HepG2 (cell line): ENCODE measurements around the gene CEACAM16. TPM values are rescaled to one million over a fixed set of nuclear protein-coding genes. Genes with fewer than 3 reads are reported as not detected.

Source experiments
- EHMT2 ChIP-seq: fragments of 200-600 bp; sonication (generic); IDR thresholded peaks from 2 replicates; pipeline ENCODE4 v1.7.0; 2017; ENCODE audit warnings: antibody characterized with exemption, low read depth, low read length, borderline replicate concordance
- ZSCAN21 ChIP-seq: sonication (generic); formaldehyde crosslinking; IDR thresholded peaks from 2 replicates; pipeline ENCODE4 v1.8.0; 2022; ENCODE audit warnings: mild to moderate bottlenecking, missing genetic modification reagents, moderate library complexity, borderline replicate concordance
- polyA plus RNA-seq, 8 experiments: library from polyadenylated mRNA; depleted of rRNA in 3 of 8; stranded (reverse) in 7 of 8; unstranded in 1 of 8; fragments of >200 nt; fragmentation: Illumina TruSeq in 4 of 8; extraction: Trizol in 4 of 8; gene quantifications; 2 replicates each; pipeline versions ENCODE4 v1.2.1 to v1.2.3, GENCODE V29; 2011 to 2016; ENCODE audit warnings: low read depth in 4 of 8, missing spikeins in 1 of 8, mixed read lengths in 1 of 8; ENCODE audit not compliant: insufficient read depth in 1 of 8
- total RNA-seq, 5 experiments: library from RNA; depleted of rRNA; stranded (reverse); fragments of >200 nt; fragmentation: Illumina TruSeq; extraction: Trizol; gene quantifications; 2 replicates each; pipeline ENCODE4 v1.2.3, GENCODE V29; 2016; ENCODE audit warnings: low read depth in 1 of 5
- TF ChIP-seq, protein P1 (sequence below): sonication (generic); formaldehyde crosslinking; IDR thresholded peaks from 2 replicates; pipeline ENCODE4 v1.4.0; 2020; ENCODE audit warnings: missing genetic modification reagents, borderline replicate concordance
- TF ChIP-seq, protein P2 (sequence below): IDR thresholded peaks from 2 replicates; pipeline ENCODE4 v1.6.1; 2016; ENCODE audit warnings: low read depth, missing genetic modification reagents, missing compliant biosample characterization

Gene CEACAM16
- total and polyA plus RNA-seq, 2 of the 13 experiments (the other 11 are each of a cell fraction or from before 2014, with no cell fraction given): not detected

DNA sequence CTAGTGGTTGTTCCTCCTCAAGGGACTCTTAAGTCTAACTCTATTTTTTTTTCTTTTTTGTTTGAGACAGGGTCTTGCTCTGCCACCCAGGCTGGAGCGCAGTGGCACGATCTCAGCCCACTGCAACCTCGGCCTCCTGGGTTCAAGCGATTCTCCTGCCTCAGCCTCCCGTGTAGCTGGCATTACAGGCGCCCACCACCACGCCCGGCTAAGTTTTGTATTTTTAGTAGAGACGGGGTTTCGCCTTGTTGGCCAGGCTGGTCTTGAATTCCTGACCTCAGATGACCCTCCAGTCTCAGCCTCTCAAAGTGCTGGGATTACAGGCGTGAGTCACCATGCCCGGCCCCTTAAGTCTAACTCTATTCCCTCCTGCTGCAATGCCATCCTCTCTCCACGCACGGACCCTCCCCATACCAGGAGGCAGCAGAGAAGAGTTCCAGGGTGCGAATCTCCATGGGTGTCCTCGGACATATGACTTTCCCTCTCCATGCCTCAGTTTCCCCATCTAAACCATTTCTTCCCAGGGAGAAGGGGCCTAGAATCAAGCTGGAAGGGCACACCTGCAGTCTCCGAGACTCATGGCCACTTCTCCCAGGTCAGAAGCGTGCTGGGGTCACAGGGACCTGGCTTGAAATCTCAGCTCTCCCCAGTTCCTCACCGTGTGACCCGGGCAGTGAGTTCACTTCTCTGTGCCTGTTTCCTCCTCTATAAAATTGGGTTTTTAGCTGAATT lies 43.5 kb downstream of the CEACAM16 start (continued):
- TF ChIP-seq, protein P1, sequence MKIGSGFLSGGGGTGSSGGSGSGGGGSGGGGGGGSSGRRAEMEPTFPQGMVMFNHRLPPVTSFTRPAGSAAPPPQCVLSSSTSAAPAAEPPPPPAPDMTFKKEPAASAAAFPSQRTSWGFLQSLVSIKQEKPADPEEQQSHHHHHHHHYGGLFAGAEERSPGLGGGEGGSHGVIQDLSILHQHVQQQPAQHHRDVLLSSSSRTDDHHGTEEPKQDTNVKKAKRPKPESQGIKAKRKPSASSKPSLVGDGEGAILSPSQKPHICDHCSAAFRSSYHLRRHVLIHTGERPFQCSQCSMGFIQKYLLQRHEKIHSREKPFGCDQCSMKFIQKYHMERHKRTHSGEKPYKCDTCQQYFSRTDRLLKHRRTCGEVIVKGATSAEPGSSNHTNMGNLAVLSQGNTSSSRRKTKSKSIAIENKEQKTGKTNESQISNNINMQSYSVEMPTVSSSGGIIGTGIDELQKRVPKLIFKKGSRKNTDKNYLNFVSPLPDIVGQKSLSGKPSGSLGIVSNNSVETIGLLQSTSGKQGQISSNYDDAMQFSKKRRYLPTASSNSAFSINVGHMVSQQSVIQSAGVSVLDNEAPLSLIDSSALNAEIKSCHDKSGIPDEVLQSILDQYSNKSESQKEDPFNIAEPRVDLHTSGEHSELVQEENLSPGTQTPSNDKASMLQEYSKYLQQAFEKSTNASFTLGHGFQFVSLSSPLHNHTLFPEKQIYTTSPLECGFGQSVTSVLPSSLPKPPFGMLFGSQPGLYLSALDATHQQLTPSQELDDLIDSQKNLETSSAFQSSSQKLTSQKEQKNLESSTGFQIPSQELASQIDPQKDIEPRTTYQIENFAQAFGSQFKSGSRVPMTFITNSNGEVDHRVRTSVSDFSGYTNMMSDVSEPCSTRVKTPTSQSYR (CRISPR knock-in tag): no peak
- TF ChIP-seq ZSCAN21 (no peak), EHMT2 (no peak)
- TF ChIP-seq, protein P2, sequence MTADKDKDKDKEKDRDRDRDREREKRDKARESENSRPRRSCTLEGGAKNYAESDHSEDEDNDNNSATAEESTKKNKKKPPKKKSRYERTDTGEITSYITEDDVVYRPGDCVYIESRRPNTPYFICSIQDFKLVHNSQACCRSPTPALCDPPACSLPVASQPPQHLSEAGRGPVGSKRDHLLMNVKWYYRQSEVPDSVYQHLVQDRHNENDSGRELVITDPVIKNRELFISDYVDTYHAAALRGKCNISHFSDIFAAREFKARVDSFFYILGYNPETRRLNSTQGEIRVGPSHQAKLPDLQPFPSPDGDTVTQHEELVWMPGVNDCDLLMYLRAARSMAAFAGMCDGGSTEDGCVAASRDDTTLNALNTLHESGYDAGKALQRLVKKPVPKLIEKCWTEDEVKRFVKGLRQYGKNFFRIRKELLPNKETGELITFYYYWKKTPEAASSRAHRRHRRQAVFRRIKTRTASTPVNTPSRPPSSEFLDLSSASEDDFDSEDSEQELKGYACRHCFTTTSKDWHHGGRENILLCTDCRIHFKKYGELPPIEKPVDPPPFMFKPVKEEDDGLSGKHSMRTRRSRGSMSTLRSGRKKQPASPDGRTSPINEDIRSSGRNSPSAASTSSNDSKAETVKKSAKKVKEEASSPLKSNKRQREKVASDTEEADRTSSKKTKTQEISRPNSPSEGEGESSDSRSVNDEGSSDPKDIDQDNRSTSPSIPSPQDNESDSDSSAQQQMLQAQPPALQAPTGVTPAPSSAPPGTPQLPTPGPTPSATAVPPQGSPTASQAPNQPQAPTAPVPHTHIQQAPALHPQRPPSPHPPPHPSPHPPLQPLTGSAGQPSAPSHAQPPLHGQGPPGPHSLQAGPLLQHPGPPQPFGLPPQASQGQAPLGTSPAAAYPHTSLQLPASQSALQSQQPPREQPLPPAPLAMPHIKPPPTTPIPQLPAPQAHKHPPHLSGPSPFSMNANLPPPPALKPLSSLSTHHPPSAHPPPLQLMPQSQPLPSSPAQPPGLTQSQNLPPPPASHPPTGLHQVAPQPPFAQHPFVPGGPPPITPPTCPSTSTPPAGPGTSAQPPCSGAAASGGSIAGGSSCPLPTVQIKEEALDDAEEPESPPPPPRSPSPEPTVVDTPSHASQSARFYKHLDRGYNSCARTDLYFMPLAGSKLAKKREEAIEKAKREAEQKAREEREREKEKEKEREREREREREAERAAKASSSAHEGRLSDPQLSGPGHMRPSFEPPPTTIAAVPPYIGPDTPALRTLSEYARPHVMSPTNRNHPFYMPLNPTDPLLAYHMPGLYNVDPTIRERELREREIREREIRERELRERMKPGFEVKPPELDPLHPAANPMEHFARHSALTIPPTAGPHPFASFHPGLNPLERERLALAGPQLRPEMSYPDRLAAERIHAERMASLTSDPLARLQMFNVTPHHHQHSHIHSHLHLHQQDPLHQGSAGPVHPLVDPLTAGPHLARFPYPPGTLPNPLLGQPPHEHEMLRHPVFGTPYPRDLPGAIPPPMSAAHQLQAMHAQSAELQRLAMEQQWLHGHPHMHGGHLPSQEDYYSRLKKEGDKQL (CRISPR knock-in tag): no peak
- TF ChIP-seq, all 625 proteins: peak for 13
